ENCODE measurements around the gene PLOD2. TPM values are rescaled to one million over a fixed set of nuclear protein-coding genes. Genes with fewer than 3 reads are reported as not detected.

Gene PLOD2
- total and polyA plus RNA-seq, 4 donors = 17.8 to 73.9 (median 22.7) TPM

DNA sequence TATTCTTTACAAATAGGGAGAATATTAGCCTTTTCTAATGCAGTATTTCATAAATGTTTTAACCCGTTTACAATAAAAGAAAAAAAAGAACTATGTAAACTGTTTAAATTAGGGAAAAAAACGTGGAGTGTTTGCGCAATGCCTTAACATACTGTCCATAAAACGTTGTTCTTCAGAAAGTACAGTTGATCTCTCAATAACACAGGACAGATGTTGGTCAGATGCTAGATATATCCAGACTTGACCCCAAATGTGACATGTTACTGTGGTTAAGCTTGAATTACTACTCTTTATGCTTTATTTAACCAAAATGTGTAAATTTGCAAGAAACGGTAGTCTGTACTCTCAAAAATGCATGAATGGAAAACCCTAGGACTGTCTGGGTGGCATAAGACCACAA is 110.3 kb downstream of the PLOD2 start:
- Histone ChIP-seq H3K27ac (ENCODE audit: low read depth in 1 of 2, low read length in 1 of 2) (no peak overlapping the region), H3K36me3 (ENCODE audit: control insufficient read depth in 4 of 4, insufficient read depth in 4 of 4, low read length in 4 of 4) (no peaks in the 10 kb centered on the region), H3K9ac (ENCODE audit: insufficient read depth in 1 of 2, low read length in 2 of 2) (no peak overlapping the region), H3K27me3 (ENCODE audit: control insufficient read depth in 3 of 3, insufficient read depth in 3 of 3, low read length in 2 of 3) (no peaks in the 10 kb centered on the region), H3K4me1 (ENCODE audit: control insufficient read depth in 5 of 5, insufficient read depth in 5 of 5, low read length in 5 of 5) (peaks cover 0 to 9% (median 0%) of the 10 kb centered on the region in 5 donors), H3K9me3 (ENCODE audit: control insufficient read depth in 4 of 4, insufficient read depth in 3 of 4, low read length in 3 of 4) (no peaks in the 10 kb centered on the region), H3K4me3 (no peak overlapping the region)
- WGBS, 2 donors = 55 to 73% methylated on average over 5 of the region's 5 CpGs
- ATAC-seq (ENCODE audit: insufficient read depth, low FRiP score) = no peak
- peak in 2 of 3 donors; percentile 50 to 66 for DNase-seq
- TF ChIP-seq, protein P1, sequence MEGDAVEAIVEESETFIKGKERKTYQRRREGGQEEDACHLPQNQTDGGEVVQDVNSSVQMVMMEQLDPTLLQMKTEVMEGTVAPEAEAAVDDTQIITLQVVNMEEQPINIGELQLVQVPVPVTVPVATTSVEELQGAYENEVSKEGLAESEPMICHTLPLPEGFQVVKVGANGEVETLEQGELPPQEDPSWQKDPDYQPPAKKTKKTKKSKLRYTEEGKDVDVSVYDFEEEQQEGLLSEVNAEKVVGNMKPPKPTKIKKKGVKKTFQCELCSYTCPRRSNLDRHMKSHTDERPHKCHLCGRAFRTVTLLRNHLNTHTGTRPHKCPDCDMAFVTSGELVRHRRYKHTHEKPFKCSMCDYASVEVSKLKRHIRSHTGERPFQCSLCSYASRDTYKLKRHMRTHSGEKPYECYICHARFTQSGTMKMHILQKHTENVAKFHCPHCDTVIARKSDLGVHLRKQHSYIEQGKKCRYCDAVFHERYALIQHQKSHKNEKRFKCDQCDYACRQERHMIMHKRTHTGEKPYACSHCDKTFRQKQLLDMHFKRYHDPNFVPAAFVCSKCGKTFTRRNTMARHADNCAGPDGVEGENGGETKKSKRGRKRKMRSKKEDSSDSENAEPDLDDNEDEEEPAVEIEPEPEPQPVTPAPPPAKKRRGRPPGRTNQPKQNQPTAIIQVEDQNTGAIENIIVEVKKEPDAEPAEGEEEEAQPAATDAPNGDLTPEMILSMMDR (IDR thresholded peaks at IDR 0.05; ENCODE audit: control extremely low read depth, extremely low read depth) = no peak

DNA sequence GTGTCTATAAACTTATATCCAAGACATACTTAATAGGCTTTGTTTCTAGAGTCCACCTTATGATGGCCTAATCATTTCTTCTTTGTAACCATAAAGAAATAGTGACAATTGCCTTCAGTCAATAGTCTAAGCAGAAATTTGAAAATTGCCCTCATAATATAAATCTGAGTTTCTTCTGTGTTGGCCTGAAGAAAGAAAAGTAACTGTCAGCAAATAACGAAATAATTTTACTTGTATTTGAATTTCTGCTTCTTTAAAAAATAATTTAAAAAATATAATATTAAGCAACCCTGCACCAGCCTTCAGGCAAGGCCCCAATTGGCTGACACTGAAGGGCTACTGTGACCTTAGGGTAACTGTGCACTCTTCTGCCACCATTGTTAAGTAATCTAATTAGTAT is 113.5 kb downstream of the PLOD2 start:
- TF ChIP-seq, protein P1 (IDR thresholded peaks at IDR 0.05; ENCODE audit: control extremely low read depth, extremely low read depth) = no peak
- H3K27me3 ChIP-seq (ENCODE audit: control insufficient read depth in 3 of 3, insufficient read depth in 3 of 3, low read length in 2 of 3) = no peaks in the 10 kb centered on the region
- H3K36me3 ChIP-seq (ENCODE audit: control insufficient read depth in 4 of 4, insufficient read depth in 4 of 4, low read length in 4 of 4) = no peaks in the 10 kb centered on the region
- H3K4me3 ChIP-seq = no peak overlapping the region
- H3K9me3 ChIP-seq (ENCODE audit: control insufficient read depth in 4 of 4, insufficient read depth in 3 of 4, low read length in 3 of 4) = peaks cover 0 to 2% (median under 1%) of the 10 kb centered on the region in 4 donors
- no peak overlapping the region for H3K27ac ChIP-seq (ENCODE audit: low read depth in 1 of 2, low read length in 1 of 2)
- no peak for DNase-seq
- ATAC-seq (ENCODE audit: insufficient read depth, low FRiP score) = no peak
- no peak overlapping the region for H3K9ac ChIP-seq (ENCODE audit: insufficient read depth in 1 of 2, low read length in 2 of 2)
- peaks cover 0 to 7% (median 0%) of the 10 kb centered on the region in 5 donors for H3K4me1 ChIP-seq (ENCODE audit: control insufficient read depth in 5 of 5, insufficient read depth in 5 of 5, low read length in 5 of 5)
- WGBS, 2 donors = 93 to 95% methylated on average over 1 of the region's 1 CpG

GRCh38 chr3:146044046-146044445 is 116.9 kb downstream of the PLOD2 start:
- H3K4me1 ChIP-seq (ENCODE audit: control insufficient read depth in 5 of 5, insufficient read depth in 5 of 5, low read length in 5 of 5) = no peaks in the 10 kb centered on the region
- no peak overlapping the region for H3K27ac ChIP-seq (ENCODE audit: low read depth in 1 of 2, low read length in 1 of 2)
- peaks cover 0 to 4% (median under 1%) of the 10 kb centered on the region in 4 donors for H3K9me3 ChIP-seq (ENCODE audit: control insufficient read depth in 4 of 4, insufficient read depth in 3 of 4, low read length in 3 of 4)
- H3K27me3 ChIP-seq (ENCODE audit: control insufficient read depth in 3 of 3, insufficient read depth in 3 of 3, low read length in 2 of 3) = no peaks in the 10 kb centered on the region
- no peaks in the 10 kb centered on the region for H3K36me3 ChIP-seq (ENCODE audit: control insufficient read depth in 4 of 4, insufficient read depth in 4 of 4, low read length in 4 of 4)
- no peak overlapping the region for H3K4me3 ChIP-seq
- TF ChIP-seq, protein P1 (IDR thresholded peaks at IDR 0.05; ENCODE audit: control extremely low read depth, extremely low read depth) = no peak
- no peak overlapping the region for H3K9ac ChIP-seq (ENCODE audit: insufficient read depth in 1 of 2, low read length in 2 of 2)
- ATAC-seq (ENCODE audit: insufficient read depth, low FRiP score) = no peak
- no peak for DNase-seq

- no peak for ATAC-seq (ENCODE audit: insufficient read depth, low FRiP score)
Observed at GRCh38 chr3:146040630-146041029, 120.4 kb downstream of the PLOD2 start.

More at GRCh38 chr3:146040630-146041029, 120.4 kb downstream of the PLOD2 start:
- Histone ChIP-seq H3K4me3 (no peak overlapping the region), H3K27ac (ENCODE audit: low read depth in 1 of 2, low read length in 1 of 2) (no peak overlapping the region), H3K9me3 (ENCODE audit: control insufficient read depth in 4 of 4, insufficient read depth in 3 of 4, low read length in 3 of 4) (peaks cover 0 to 4% (median under 1%) of the 10 kb centered on the region in 4 donors), H3K36me3 (ENCODE audit: control insufficient read depth in 4 of 4, insufficient read depth in 4 of 4, low read length in 4 of 4) (no peaks in the 10 kb centered on the region), H3K4me1 (ENCODE audit: control insufficient read depth in 5 of 5, insufficient read depth in 5 of 5, low read length in 5 of 5) (peaks cover 0 to 3% (median 0%) of the 10 kb centered on the region in 5 donors), H3K27me3 (ENCODE audit: control insufficient read depth in 3 of 3, insufficient read depth in 3 of 3, low read length in 2 of 3) (no peaks in the 10 kb centered on the region), H3K9ac (ENCODE audit: insufficient read depth in 1 of 2, low read length in 2 of 2) (no peak overlapping the region)
- TF ChIP-seq, protein P1 (IDR thresholded peaks at IDR 0.05; ENCODE audit: control extremely low read depth, extremely low read depth) = no peak
- no peak for DNase-seq

All from lung (tissue), 12 donors.